AG09309 (cell line): ENCODE data around the gene CDS2.

Experiments used
- DNase-seq: peaks from one replicate; pipeline ENCODE4 v3.0.0-alpha.2; 2010; ENCODE audit warnings: low read depth
- H3K4me3 ChIP-seq: 2 replicates; pipeline ENCODE4 v1.5.1; 2011; ENCODE audit warnings: mild to moderate bottlenecking, low read depth, low read length, moderate library complexity; ENCODE audit not compliant: control insufficient read depth
- CTCF ChIP-seq: IDR thresholded peaks from 2 replicates; pipeline ENCODE4 v1.5.1; 2011; ENCODE audit warnings: mild to moderate bottlenecking, low read depth, low read length, inconsistent platforms; ENCODE audit not compliant: insufficient read depth, control insufficient read depth; ENCODE audit errors: missing control alignments

The CDS2 gene

GRCh38 chr20:5155404-5155803, 28.6 kb downstream of the CDS2 start:
- no peak for TF ChIP-seq CTCF
- no peak for DNase-seq

GRCh38 chr20:5156675-5157448, 30.1 kb downstream of the CDS2 start:
- DNase-seq = no peak
- no peak overlapping the region for H3K4me3 ChIP-seq
- no peak for TF ChIP-seq CTCF

More at GRCh38 chr20:5155404-5155803, 28.6 kb downstream of the CDS2 start:
- H3K4me3 ChIP-seq = no peak overlapping the region

- no peak overlapping the region for H3K4me3 ChIP-seq
- no peak for TF ChIP-seq CTCF
- DNase-seq = no peak
These were observed 33.1 kb downstream of the CDS2 start for GRCh38 chr20:5159928-5160327.

- no peak for TF ChIP-seq CTCF
- no peak for DNase-seq
- no peak overlapping the region for H3K4me3 ChIP-seq
These were observed 34.1 kb downstream of the CDS2 start for GRCh38 chr20:5160882-5161281.

GRCh38 chr20:5161536-5162164, 34.8 kb downstream of the CDS2 start:
- no peak for TF ChIP-seq CTCF
- no peak for DNase-seq

GRCh38 chr20:5164645-5165625, 38.1 kb downstream of the CDS2 start:
- TF ChIP-seq CTCF = no peak
- no peak for DNase-seq
- H3K4me3 ChIP-seq = no peak overlapping the region

More at GRCh38 chr20:5161536-5162164, 34.8 kb downstream of the CDS2 start:
- no peak overlapping the region for H3K4me3 ChIP-seq
